NB4 (cell line): ENCODE data around the gene RBM20.

Experiments
- POLR2A ChIP-seq: IDR thresholded peaks from 2 replicates; pipeline ENCODE4 v1.6.1; 2011; ENCODE audit warnings: mild to moderate bottlenecking; ENCODE audit not compliant: insufficient read length; ENCODE audit errors: extremely low read depth
- TF ChIP-seq, protein P1 (sequence below): IDR thresholded peaks from one replicate; pipeline ENCODE4 v1.5.1; 2012; ENCODE audit warnings: low read depth, low read length

DNA sequence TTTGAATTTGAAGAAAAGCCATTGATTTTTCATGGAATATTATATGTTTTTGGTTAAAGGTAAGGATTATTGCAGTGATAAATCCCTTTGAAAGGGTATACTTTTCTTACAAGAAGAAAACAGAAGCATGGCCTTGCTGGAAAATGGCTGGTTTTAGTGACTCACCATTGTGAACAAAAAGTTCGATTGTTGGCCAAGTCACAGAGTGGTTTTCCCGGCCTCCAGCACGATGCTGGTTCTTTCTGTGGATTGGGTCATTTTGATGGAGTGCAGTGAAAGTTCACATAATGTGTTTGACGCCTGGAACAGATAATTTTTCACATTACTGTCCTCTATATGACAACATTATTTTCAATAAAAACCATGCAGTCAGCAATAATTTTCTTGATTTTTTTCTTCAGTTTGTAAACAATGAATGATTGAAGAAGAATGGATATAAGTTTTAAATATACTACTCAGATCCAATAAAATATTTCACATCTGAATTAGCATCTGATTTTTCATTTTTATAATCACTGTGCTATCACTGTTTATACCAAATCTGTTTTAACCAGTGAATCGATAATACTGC is 60.9 kb downstream of the RBM20 start:
- TF ChIP-seq, protein P1, sequence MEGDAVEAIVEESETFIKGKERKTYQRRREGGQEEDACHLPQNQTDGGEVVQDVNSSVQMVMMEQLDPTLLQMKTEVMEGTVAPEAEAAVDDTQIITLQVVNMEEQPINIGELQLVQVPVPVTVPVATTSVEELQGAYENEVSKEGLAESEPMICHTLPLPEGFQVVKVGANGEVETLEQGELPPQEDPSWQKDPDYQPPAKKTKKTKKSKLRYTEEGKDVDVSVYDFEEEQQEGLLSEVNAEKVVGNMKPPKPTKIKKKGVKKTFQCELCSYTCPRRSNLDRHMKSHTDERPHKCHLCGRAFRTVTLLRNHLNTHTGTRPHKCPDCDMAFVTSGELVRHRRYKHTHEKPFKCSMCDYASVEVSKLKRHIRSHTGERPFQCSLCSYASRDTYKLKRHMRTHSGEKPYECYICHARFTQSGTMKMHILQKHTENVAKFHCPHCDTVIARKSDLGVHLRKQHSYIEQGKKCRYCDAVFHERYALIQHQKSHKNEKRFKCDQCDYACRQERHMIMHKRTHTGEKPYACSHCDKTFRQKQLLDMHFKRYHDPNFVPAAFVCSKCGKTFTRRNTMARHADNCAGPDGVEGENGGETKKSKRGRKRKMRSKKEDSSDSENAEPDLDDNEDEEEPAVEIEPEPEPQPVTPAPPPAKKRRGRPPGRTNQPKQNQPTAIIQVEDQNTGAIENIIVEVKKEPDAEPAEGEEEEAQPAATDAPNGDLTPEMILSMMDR, result no peak
- no peak for TF ChIP-seq POLR2A
